ENCODE measurements around the gene LMO3.

LMO3 gene

GRCh38 chr12:16573398-16574077, 32.4 kb downstream of the LMO3 start:
- no peaks in the 10 kb centered on the region for H3K27me3 ChIP-seq (ENCODE audit: low read length)
- H4K20me1 ChIP-seq (ENCODE audit: low read depth, low read length), result no peaks in the 10 kb centered on the region
- no peak overlapping the region for H3K4me3 ChIP-seq (ENCODE audit: insufficient read depth, low read length, poor library complexity, severe bottlenecking)
- no peak overlapping the region for H3K4me2 ChIP-seq (ENCODE audit: low read depth, low read length, poor library complexity, severe bottlenecking)
- no peak overlapping the region for H3K27ac ChIP-seq (ENCODE audit: low read depth, low read length)
- H3K9ac ChIP-seq (ENCODE audit: low read length), result no peak overlapping the region
- H2AFZ ChIP-seq (ENCODE audit: low read depth, low read length, severe bottlenecking), result no peak overlapping the region
- H3K9me2 ChIP-seq (replicated peaks; ENCODE audit: insufficient read depth, low read length), result no peaks in the 10 kb centered on the region
- no peaks in the 10 kb centered on the region for H3K9me3 ChIP-seq (ENCODE audit: insufficient read depth, low read length)
- H3F3A ChIP-seq (ENCODE audit: insufficient read depth), result no peaks in the 10 kb centered on the region
- no peaks in the 10 kb centered on the region for H3K79me2 ChIP-seq (ENCODE audit: insufficient read depth, low read length)
- H3K36me3 ChIP-seq (ENCODE audit: low read length), result no peaks in the 10 kb centered on the region
- TF ChIP-seq EZH2phosphoT487 (conservative IDR thresholded peaks at IDR 0.05; ENCODE audit: low read length) (no peak), CTCF (IDR thresholded peaks at IDR 0.05; ENCODE audit: insufficient read depth, low read length, poor library complexity, severe bottlenecking) (no peak)

DNA sequence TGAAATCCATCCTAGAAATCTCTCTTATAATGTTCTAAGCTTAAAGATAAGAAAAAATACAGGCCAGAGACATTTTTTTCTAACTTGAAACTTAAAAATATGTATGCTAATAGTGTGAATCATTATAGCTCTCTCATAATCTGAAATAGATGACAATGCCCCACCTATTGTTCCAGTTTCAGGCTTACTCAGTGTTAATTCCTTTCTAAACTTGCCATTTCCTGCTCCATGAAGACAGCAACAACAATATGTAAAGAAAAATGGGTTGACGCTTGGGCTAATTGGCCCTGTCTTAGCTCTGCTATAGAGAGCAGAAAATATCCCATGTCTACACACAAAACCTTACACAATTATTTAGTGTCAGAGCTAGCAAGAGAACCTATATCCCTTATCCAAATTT, 37.1 kb downstream of the LMO3 start:
- no peaks in the 10 kb centered on the region for H3K79me2 ChIP-seq (ENCODE audit: insufficient read depth, low read length)
- no peaks in the 10 kb centered on the region for H3K9me2 ChIP-seq (replicated peaks; ENCODE audit: insufficient read depth, low read length)
- H3K9ac ChIP-seq (ENCODE audit: low read length), result no peak overlapping the region
- no peak overlapping the region for H3K4me3 ChIP-seq (ENCODE audit: insufficient read depth, low read length, poor library complexity, severe bottlenecking)
- H3K4me2 ChIP-seq (ENCODE audit: low read depth, low read length, poor library complexity, severe bottlenecking), result no peak overlapping the region
- H3F3A ChIP-seq (ENCODE audit: insufficient read depth), result no peaks in the 10 kb centered on the region
- no peak overlapping the region for H2AFZ ChIP-seq (ENCODE audit: low read depth, low read length, severe bottlenecking)
- no peaks in the 10 kb centered on the region for H3K9me3 ChIP-seq (ENCODE audit: insufficient read depth, low read length)
- H3K36me3 ChIP-seq (ENCODE audit: low read length), result no peaks in the 10 kb centered on the region
- no peaks in the 10 kb centered on the region for H4K20me1 ChIP-seq (ENCODE audit: low read depth, low read length)
- TF ChIP-seq EZH2phosphoT487 (conservative IDR thresholded peaks at IDR 0.05; ENCODE audit: low read length), result no peak
- no peak for TF ChIP-seq CTCF (IDR thresholded peaks at IDR 0.05; ENCODE audit: insufficient read depth, low read length, poor library complexity, severe bottlenecking)
- H3K27me3 ChIP-seq (ENCODE audit: low read length), result no peaks in the 10 kb centered on the region
- H3K27ac ChIP-seq (ENCODE audit: low read depth, low read length), result no peak overlapping the region

- TF ChIP-seq EZH2phosphoT487 (conservative IDR thresholded peaks at IDR 0.05; ENCODE audit: low read length), result no peak
- no peak for TF ChIP-seq CTCF (IDR thresholded peaks at IDR 0.05; ENCODE audit: insufficient read depth, low read length, poor library complexity, severe bottlenecking)
- no peak overlapping the region for H3K4me3 ChIP-seq (ENCODE audit: insufficient read depth, low read length, poor library complexity, severe bottlenecking)
- H3K4me2 ChIP-seq (ENCODE audit: low read depth, low read length, poor library complexity, severe bottlenecking), result no peak overlapping the region
- H2AFZ ChIP-seq (ENCODE audit: low read depth, low read length, severe bottlenecking), result no peak overlapping the region
- H3K9me2 ChIP-seq (replicated peaks; ENCODE audit: insufficient read depth, low read length), result no peaks in the 10 kb centered on the region
- H3K27me3 ChIP-seq (ENCODE audit: low read length), result no peaks in the 10 kb centered on the region
- no peaks in the 10 kb centered on the region for H3K79me2 ChIP-seq (ENCODE audit: insufficient read depth, low read length)
- no peaks in the 10 kb centered on the region for H3K36me3 ChIP-seq (ENCODE audit: low read length)
- H3K9ac ChIP-seq (ENCODE audit: low read length), result no peak overlapping the region
- H3K27ac ChIP-seq (ENCODE audit: low read depth, low read length), result no peak overlapping the region
- no peaks in the 10 kb centered on the region for H3F3A ChIP-seq (ENCODE audit: insufficient read depth)
- no peaks in the 10 kb centered on the region for H3K9me3 ChIP-seq (ENCODE audit: insufficient read depth, low read length)
- no peaks in the 10 kb centered on the region for H4K20me1 ChIP-seq (ENCODE audit: low read depth, low read length)
Observed at GRCh38 chr12:16564675-16565074, 41.3 kb downstream of the LMO3 start.

All from SU-DHL-6 (cell line).